ENCODE measurements around the gene PLEKHN1.

PLEKHN1 gene

DNA sequence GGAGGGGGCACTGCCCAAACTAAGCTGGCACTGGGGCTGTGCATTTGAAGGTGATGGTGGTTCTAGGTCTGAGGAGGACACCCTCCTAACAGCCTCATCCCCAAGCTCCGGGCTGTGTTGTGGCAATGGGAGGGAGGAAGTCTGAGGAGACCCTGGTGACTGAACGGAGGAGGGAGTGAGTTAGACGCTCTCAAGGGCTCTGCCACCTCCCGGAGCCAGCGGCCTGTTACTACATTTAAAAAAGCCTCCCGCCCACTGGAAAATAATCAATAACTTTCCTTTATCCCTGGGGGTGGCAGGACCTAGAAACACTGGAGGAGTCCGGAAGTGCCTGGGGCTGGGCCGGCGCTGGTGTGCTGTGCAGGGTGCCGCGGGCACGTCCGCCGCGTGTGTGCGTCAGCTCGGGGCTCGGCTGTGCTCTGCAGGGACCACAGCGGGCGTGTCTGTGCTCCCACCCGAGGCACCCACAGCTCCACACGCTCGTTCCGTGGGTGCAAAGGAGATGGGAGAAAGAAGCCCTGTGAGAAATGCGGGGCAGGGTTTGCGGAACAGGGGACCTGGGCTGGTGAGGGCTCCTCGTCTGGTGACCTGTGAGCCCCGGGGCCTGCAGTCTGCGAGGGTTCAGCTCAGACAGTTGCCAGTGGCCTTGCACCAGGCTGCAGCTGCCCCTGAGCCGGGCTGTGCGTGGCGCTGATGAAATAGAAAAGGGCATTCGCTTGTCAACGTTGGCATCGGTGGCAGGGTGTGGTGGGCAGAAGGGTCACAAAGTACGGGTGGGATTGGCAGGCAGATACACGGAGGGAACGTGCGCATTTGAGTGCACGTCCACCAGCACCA is 37.2 kb upstream of the PLEKHN1 start:
- Histone ChIP-seq H3F3A (ENCODE audit: insufficient read depth, low read length) (no peaks in the 10 kb centered on the region), H4K20me1 (ENCODE audit: insufficient read depth, low read length) (no peaks in the 10 kb centered on the region), H3K9me3 (replicated peaks; ENCODE audit: insufficient read depth, low read length) (no peaks in the 10 kb centered on the region), H3K4me3 (ENCODE audit: low read length) (no peak overlapping the region), H3K4me2 (ENCODE audit: low read depth, low read length) (no peak overlapping the region), H3K79me2 (ENCODE audit: low read length) (no peaks in the 10 kb centered on the region), H3K27me3 (replicated peaks; ENCODE audit: insufficient read depth, low read length) (peaks cover 90% of the 10 kb centered on the region), H3K9ac (ENCODE audit: low read length) (no peak overlapping the region), H3K4me1 (ENCODE audit: low read length) (no peaks in the 10 kb centered on the region), H2AFZ (ENCODE audit: low read length) (no peak overlapping the region), H3K9me2 (replicated peaks; ENCODE audit: insufficient read depth, low read length) (no peaks in the 10 kb centered on the region), H3K27ac (ENCODE audit: low read length) (no peak overlapping the region), H3K36me3 (replicated peaks; ENCODE audit: insufficient read depth, low read length) (no peaks in the 10 kb centered on the region)
- TF ChIP-seq EZH2 (optimal IDR thresholded peaks at IDR 0.05; ENCODE audit: low read depth, low read length): no peak
- TF ChIP-seq EZH2phosphoT487 (IDR thresholded peaks at IDR 0.05; ENCODE audit: low read length): no peak
- TF ChIP-seq, protein P1, sequence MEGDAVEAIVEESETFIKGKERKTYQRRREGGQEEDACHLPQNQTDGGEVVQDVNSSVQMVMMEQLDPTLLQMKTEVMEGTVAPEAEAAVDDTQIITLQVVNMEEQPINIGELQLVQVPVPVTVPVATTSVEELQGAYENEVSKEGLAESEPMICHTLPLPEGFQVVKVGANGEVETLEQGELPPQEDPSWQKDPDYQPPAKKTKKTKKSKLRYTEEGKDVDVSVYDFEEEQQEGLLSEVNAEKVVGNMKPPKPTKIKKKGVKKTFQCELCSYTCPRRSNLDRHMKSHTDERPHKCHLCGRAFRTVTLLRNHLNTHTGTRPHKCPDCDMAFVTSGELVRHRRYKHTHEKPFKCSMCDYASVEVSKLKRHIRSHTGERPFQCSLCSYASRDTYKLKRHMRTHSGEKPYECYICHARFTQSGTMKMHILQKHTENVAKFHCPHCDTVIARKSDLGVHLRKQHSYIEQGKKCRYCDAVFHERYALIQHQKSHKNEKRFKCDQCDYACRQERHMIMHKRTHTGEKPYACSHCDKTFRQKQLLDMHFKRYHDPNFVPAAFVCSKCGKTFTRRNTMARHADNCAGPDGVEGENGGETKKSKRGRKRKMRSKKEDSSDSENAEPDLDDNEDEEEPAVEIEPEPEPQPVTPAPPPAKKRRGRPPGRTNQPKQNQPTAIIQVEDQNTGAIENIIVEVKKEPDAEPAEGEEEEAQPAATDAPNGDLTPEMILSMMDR (IDR thresholded peaks at IDR 0.05; ENCODE audit: low read length): no peak
- DNase-seq: no peak

DNA sequence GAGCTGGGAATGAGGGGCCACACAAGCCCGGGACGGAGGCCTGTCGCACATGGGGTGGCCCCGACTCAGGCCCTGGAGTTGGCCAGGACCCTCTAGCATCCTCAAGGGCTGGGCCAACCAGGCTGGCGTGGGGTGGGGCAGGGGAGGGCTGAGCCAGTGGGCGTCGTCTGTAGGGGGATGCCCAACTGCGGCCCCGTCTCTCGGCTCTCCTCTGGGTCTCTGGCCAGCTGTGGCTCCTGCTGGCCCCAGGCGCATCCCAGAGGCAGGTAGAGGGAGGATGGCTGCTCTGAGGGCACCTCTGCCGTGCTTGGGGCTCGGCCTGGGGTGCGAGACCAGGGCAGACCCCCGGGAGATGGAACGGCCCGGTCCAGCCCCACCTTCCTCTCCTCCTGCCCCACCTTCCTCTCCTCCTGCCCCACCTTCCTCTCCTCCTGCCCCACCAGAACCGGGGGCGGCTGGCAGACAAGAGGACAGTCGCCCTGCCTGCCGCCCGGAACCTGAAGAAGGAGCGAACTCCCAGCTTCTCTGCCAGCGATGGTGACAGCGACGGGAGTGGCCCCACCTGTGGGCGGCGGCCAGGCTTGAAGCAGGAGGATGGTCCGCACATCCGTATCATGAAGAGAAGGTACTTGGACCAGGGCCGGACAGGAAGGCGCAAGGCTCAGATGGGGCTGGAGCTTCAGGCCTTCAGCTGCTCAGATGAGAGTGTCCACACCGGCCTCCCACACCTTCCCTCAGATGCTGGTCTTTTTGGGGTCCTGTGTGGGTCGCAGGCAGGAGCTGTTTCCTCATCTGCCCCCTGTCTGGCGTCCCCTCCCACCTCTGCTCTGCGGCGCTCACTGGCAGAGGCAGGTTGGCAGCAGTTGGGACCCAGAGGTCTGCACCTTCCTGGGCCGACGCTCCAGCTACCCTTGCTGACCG is 36.3 kb upstream of the PLEKHN1 start:
- H3K27ac ChIP-seq (ENCODE audit: low read length): no peak overlapping the region
- no peak overlapping the region for H3K4me3 ChIP-seq (ENCODE audit: low read length)
- no peaks in the 10 kb centered on the region for H3K9me3 ChIP-seq (replicated peaks; ENCODE audit: insufficient read depth, low read length)
- no peaks in the 10 kb centered on the region for H3K36me3 ChIP-seq (replicated peaks; ENCODE audit: insufficient read depth, low read length)
- TF ChIP-seq, protein P1 (IDR thresholded peaks at IDR 0.05; ENCODE audit: low read length): no peak
- TF ChIP-seq EZH2phosphoT487 (IDR thresholded peaks at IDR 0.05; ENCODE audit: low read length) (no peak), EZH2 (optimal IDR thresholded peaks at IDR 0.05; ENCODE audit: low read depth, low read length) (no peak)
- H3K27me3 ChIP-seq (replicated peaks; ENCODE audit: insufficient read depth, low read length): peaks cover 87% of the 10 kb centered on the region
- no peak overlapping the region for H3K9ac ChIP-seq (ENCODE audit: low read length)
- H3K79me2 ChIP-seq (ENCODE audit: low read length): no peaks in the 10 kb centered on the region
- no peak overlapping the region for H2AFZ ChIP-seq (ENCODE audit: low read length)
- no peaks in the 10 kb centered on the region for H4K20me1 ChIP-seq (ENCODE audit: insufficient read depth, low read length)
- H3K4me1 ChIP-seq (ENCODE audit: low read length): no peaks in the 10 kb centered on the region
- no peaks in the 10 kb centered on the region for H3F3A ChIP-seq (ENCODE audit: insufficient read depth, low read length)
- no peaks in the 10 kb centered on the region for H3K9me2 ChIP-seq (replicated peaks; ENCODE audit: insufficient read depth, low read length)
- no peak for DNase-seq
- no peak overlapping the region for H3K4me2 ChIP-seq (ENCODE audit: low read depth, low read length)

DNA sequence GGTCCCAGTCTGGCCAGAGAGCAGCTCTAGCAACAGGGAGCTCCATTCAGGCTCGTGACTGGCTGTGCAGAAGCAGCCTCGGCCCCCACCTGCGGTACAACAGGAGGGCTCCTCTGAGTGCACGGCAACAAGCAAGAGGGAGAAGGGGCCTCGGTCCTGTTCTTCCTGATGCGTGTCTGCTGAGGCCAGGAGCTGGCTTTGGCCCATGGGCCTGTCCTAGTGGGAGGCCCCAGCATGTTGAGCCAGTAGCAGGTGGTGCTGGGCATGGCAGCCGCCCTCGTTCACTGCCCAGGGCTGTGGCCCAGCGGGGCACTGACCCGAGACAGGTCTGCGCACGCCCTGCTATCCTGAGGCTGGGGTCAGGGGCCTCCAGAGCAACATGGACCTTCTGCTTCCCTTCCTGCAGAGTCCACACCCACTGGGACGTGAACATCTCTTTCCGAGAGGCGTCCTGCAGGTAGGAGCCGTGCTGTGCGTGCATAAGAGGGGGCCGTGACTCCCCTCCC is 35.6 kb upstream of the PLEKHN1 start:
- Histone ChIP-seq H3K9ac (ENCODE audit: low read length) (no peak overlapping the region), H2AFZ (ENCODE audit: low read length) (no peak overlapping the region), H3K36me3 (replicated peaks; ENCODE audit: insufficient read depth, low read length) (no peaks in the 10 kb centered on the region), H3K4me3 (ENCODE audit: low read length) (no peak overlapping the region), H3K9me3 (replicated peaks; ENCODE audit: insufficient read depth, low read length) (no peaks in the 10 kb centered on the region), H3K4me1 (ENCODE audit: low read length) (no peaks in the 10 kb centered on the region), H3K27ac (ENCODE audit: low read length) (no peak overlapping the region), H3K9me2 (replicated peaks; ENCODE audit: insufficient read depth, low read length) (no peaks in the 10 kb centered on the region), H3K79me2 (ENCODE audit: low read length) (no peaks in the 10 kb centered on the region), H3K4me2 (ENCODE audit: low read depth, low read length) (no peak overlapping the region), H4K20me1 (ENCODE audit: insufficient read depth, low read length) (no peaks in the 10 kb centered on the region), H3K27me3 (replicated peaks; ENCODE audit: insufficient read depth, low read length) (peaks cover 88% of the 10 kb centered on the region), H3F3A (ENCODE audit: insufficient read depth, low read length) (no peaks in the 10 kb centered on the region)
- DNase-seq: no peak
- TF ChIP-seq EZH2 (optimal IDR thresholded peaks at IDR 0.05; ENCODE audit: low read depth, low read length) (no peak), EZH2phosphoT487 (IDR thresholded peaks at IDR 0.05; ENCODE audit: low read length) (no peak)
- TF ChIP-seq, protein P1 (IDR thresholded peaks at IDR 0.05; ENCODE audit: low read length): no peak
